GM04504 (cell line): ENCODE data around the gene MYO18B.

Source experiments
- DNase-seq: peaks from one replicate; pipeline ENCODE4 v3.0.0-alpha.2; 2012; ENCODE audit warnings: low read depth

Gene MYO18B

GRCh38 chr22:25775531-25775930, 33.5 kb downstream of the MYO18B start:
- DNase-seq, result no peak

- no peak for DNase-seq
These were observed 35.4 kb downstream of the MYO18B start for GRCh38 chr22:25777411-25777810.

GRCh38 chr22:25777870-25778269, 35.9 kb downstream of the MYO18B start:
- peak; percentile 15 for DNase-seq

GRCh38 chr22:25779426-25779825, 37.4 kb downstream of the MYO18B start:
- no peak for DNase-seq

- DNase-seq, result no peak
These were observed 37.9 kb downstream of the MYO18B start for GRCh38 chr22:25779890-25780289.

- DNase-seq, result no peak
These were observed 38.7 kb downstream of the MYO18B start for GRCh38 chr22:25780673-25781072.

- no peak for DNase-seq
These were observed 39.8 kb downstream of the MYO18B start for GRCh38 chr22:25781801-25782200.

GRCh38 chr22:25782831-25783230, 40.8 kb downstream of the MYO18B start:
- DNase-seq, result no peak

GRCh38 chr22:25783856-25784255, 41.9 kb downstream of the MYO18B start:
- no peak for DNase-seq

- no peak for DNase-seq
These were observed 44.2 kb downstream of the MYO18B start for GRCh38 chr22:25786165-25786564.

- no peak for DNase-seq
These were observed 49.6 kb downstream of the MYO18B start for GRCh38 chr22:25791556-25791955.

- no peak for DNase-seq
These were observed 53.5 kb downstream of the MYO18B start for GRCh38 chr22:25795478-25795877.

GRCh38 chr22:25797498-25798290, 55.7 kb downstream of the MYO18B start:
- no peak for DNase-seq

GRCh38 chr22:25800766-25801165, 58.8 kb downstream of the MYO18B start:
- no peak for DNase-seq

GRCh38 chr22:25802018-25802417, 60.0 kb downstream of the MYO18B start:
- DNase-seq, result no peak

GRCh38 chr22:25804676-25805075, 62.7 kb downstream of the MYO18B start:
- no peak for DNase-seq

- DNase-seq, result no peak
These were observed 64.6 kb downstream of the MYO18B start for GRCh38 chr22:25806579-25806978.

- DNase-seq, result no peak
These were observed 72.7 kb downstream of the MYO18B start for GRCh38 chr22:25814685-25815084.

GRCh38 chr22:25815561-25815960, 73.6 kb downstream of the MYO18B start:
- no peak for DNase-seq

- no peak for DNase-seq
These were observed 74.6 kb downstream of the MYO18B start for GRCh38 chr22:25816522-25817059.

- no peak for DNase-seq
These were observed 75.3 kb downstream of the MYO18B start for GRCh38 chr22:25817092-25817943.

- no peak for DNase-seq
These were observed 76.6 kb downstream of the MYO18B start for GRCh38 chr22:25818541-25818940.

GRCh38 chr22:25822344-25822743, 80.4 kb downstream of the MYO18B start:
- DNase-seq, result no peak
